GM19239 (cell line): ENCODE results near the gene CERKL.
"Not testable (repeated sequence)": the region's sequence is repeated elsewhere in the genome, so short reads cannot be mapped to it uniquely, and the experiment has no call there.

Source experiments
- DNase-seq: peaks from one replicate; pipeline ENCODE4 v3.0.0; 2011; ENCODE audit warnings: low spot score; ENCODE audit not compliant: insufficient read length
- FAIRE-seq: peaks from 2 replicates; lab custom pipeline; 2011; peaks lifted over from hg19 to GRCh38; lab: Jason Lieb, UNC

Gene CERKL

GRCh38 chr2:181656450-181657291 lies at the start of gene CERKL:
Gene CERKL (minus strand): TSS chr2:181657105. CDS start chr2:181657006, 99 bp downstream.
- FAIRE-seq (peak; percentile 90), DNase-seq (peak; percentile 55)

DNA sequence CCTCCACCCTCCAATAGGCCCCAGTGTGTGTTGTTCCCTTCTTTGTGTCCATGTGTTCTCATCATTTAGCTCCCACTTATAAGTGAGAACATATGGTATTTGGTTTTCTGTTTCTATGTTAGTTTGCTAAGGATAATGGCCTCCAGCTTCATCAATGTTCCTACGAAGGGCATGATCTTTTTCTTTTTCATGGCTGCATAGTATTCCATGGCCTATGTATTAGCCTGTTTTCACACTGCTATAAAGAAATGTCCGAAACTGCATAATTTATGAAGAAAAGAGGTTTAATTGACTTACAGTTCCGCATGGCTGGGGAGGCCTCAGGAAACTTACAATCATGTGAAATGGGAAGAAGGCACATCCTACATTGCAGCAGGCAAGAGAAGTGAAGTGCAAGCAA lies 45.6 kb upstream of the CERKL start:
- DNase-seq, FAIRE-seq: not testable (repeated sequence)

- FAIRE-seq (no peak), DNase-seq (no peak)
These were observed 41.3 kb upstream of the CERKL start for GRCh38 chr2:181698223-181698622.

- DNase-seq = no peak
- no peak for FAIRE-seq
These were observed 40.7 kb upstream of the CERKL start for GRCh38 chr2:181697571-181697970.

GRCh38 chr2:181697126-181697525 lies 40.2 kb upstream of the CERKL start:
- no peak for FAIRE-seq
- no peak for DNase-seq

DNA sequence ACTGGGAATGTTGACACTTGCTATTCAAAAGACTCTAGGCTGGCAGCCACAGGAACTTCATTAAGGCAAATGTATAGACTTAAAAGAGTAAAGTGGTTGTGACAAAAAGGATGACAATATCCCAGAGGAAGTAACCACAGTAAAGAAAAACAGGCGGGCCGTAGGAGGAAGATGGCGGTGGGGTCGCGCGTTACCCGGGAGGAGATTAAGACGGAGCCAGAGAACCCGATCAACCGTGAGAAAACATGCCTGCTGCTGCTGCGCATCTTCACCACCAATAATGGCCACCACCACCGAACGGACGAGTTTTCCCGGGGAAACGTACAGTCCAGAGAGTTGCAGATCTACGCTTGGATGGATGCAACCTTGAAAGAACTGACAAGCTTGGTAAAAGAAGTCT lies 37.4 kb upstream of the CERKL start:
- no peak for FAIRE-seq
- DNase-seq = no peak

GRCh38 chr2:181690860-181691259 lies 34.0 kb upstream of the CERKL start:
- no peak for DNase-seq

DNA sequence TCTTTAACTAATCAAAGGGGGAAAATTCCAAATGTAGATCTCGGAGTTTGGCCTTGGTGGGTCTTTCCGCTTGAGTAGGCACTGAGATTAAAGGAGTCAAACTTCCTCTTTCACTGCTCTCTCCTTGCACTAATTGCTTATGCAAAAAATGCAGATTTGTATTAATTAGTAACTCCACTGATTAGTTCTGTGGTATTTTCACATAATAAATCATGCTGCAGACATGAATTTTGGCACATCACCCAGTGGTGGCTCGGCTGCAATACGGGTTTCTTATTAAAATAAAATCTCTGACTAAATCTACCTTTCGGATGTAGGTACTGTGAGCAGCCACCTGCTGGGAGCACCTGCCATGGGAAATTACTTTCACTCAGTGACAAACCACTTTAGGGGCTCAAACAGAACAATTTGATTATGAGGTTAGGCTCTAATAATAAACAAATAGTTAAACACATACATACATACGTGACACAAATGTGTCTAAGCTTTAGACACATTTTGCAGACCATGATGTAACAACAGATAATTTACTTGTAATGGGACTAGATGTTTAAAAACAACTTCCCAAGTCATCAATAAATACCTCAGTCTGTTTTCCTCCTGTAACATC lies 29.8 kb upstream of the CERKL start:
- FAIRE-seq (no peak), DNase-seq (no peak)

More at GRCh38 chr2:181690860-181691259, 34.0 kb upstream of the CERKL start:
- FAIRE-seq = no peak

- DNase-seq = no peak
- FAIRE-seq = no peak
These were observed 28.3 kb upstream of the CERKL start for GRCh38 chr2:181685150-181685688.

GRCh38 chr2:181684454-181685149 lies 27.7 kb upstream of the CERKL start:
- FAIRE-seq = peak; percentile 39
- DNase-seq = no peak

DNA sequence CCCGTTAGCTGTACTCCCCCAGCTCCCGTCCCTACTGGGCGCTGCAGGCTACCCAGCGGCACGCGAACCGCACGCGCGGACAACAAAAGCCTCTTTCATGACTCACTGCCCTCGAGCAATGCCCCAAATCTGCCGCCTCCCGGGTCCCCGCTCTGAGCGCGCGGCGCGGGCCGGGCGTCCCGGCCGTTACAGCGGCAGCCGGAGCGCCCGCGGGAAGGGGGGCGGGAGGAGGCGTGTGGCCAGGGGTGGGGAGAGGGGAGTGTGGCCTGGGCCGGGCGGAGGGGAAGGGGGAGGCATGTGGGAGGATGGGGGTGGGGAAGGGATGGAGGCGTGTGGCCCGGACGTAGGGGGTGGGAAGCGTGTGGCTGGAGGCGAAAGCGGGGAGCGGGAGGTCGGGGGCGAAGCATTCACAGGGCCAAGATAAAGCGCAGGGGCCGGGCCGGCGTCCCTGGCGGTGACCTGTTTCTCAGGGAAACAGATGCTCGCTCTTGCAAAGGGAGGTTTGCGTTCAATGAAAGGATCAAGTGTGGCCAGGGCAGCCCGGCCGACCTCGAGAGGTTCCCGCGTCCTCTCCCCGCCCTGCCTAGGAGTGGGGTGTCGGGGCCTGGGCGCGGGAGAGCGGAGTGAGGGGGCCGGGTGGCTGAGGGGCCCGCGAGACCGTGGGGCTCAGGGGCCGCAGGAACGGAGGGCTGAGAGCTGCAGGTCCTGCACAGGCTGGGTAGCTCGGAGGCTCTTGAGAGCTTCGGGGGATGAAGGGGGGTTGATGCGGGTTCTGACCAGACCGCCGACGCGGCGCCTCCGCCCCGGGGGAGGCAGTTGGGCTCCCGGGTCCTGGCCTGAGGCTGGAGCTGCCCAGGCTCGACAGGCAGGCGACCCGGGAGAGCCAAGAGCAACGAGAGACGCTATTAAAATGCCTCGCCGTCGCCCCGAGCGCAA lies 26.9 kb upstream of the CERKL start:
- DNase-seq (no peak), FAIRE-seq (no peak)

GRCh38 chr2:181682795-181683517 lies 26.1 kb upstream of the CERKL start:
- DNase-seq = no peak
- FAIRE-seq = no peak

GRCh38 chr2:181682026-181682789 lies 25.3 kb upstream of the CERKL start:
- DNase-seq = no peak
- peak; percentile 26 for FAIRE-seq

- no peak for FAIRE-seq
- DNase-seq = no peak
These were observed 24.3 kb upstream of the CERKL start for GRCh38 chr2:181680937-181681811.

DNA sequence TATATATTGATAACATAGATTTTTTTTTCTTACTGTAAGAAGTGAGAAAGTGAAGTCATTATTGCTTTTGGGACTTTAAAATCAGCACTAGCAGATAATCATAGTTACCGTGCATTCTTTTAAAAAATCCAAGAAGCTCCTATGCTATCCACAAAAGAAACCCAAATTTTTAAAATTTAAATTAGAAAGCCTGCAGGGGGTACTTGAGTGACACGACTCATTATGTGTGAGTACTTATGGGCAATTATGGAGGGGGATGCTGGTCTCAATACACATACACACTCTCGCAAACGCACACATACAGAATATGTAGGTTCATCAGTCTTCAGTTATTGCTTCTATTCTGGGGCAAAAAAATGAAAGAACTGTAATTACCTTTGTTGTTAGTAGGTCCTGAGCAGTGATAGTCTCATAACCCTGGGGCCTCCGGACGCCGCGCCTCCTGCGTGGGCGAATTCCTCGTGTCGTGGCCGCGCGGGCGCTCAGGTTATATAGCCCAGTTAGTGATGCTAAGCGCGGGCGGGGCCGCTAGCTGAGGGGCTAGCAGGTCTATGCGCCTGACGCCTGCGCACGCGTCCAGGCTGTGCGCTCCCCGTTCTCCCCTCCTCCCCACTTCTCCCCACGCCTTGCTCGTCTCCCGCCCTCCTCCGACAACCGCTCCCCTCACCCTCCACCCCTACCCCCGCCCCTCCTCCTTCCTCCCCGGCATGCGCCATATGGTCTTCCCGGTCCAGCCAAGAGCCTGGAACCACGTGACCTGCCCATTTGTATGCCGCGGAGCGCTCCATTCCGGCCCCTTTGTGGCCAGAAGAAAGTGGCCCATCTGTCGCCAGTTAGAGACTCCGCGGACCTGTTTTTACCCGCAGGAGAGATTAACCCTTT lies 23.4 kb upstream of the CERKL start, which contains the start of gene NEUROD1:
Gene NEUROD1 (minus strand): TSS at position 463 of the 882 bp plus-strand sequence. CDS start 1,657 bp downstream, outside the sequence.
- DNase-seq = no peak
- FAIRE-seq = peak; percentile 57

- DNase-seq = no peak
- FAIRE-seq = no peak
These were observed 22.7 kb upstream of the CERKL start for GRCh38 chr2:181679544-181679979.
